Measurements from ENCODE around the gene CAPSL.

- TF ChIP-seq BACH1 (IDR thresholded peaks at IDR 0.05; ENCODE audit: low read length), result no peak
- TF ChIP-seq HDAC6 (IDR thresholded peaks at IDR 0.05; ENCODE audit: low read depth, low read length), result no peak
- TF ChIP-seq POLR2A (IDR thresholded peaks at IDR 0.05; ENCODE audit: control extremely low read depth in 1 of 2, low read depth in 2 of 2, low read length in 2 of 2), result no peak
- TF ChIP-seq RBBP5 (IDR thresholded peaks at IDR 0.05; ENCODE audit: borderline replicate concordance, low read depth, low read length), result no peak
- no peak for TF ChIP-seq CTCF (IDR thresholded peaks at IDR 0.05; ENCODE audit: control extremely low read depth in 1 of 3, insufficient read depth in 1 of 3, low read depth in 1 of 3, low read length in 3 of 3)
- no peak for TF ChIP-seq SRF (IDR thresholded peaks at IDR 0.05; ENCODE audit: low read depth, low read length)
- TF ChIP-seq RAD21 (IDR thresholded peaks at IDR 0.05 in 1 of 2, conservative IDR thresholded peaks at IDR 0.05 in 1 of 2; ENCODE audit: low read depth in 2 of 2, low read length in 2 of 2), result no peak
- TF ChIP-seq EP300 (IDR thresholded peaks at IDR 0.05; ENCODE audit: borderline replicate concordance in 1 of 2, low read depth in 2 of 2, low read length in 2 of 2), result no peak
- TF ChIP-seq SIRT6 (IDR thresholded peaks at IDR 0.05; ENCODE audit: low read length), result no peak
- no peak for TF ChIP-seq CEBPB (IDR thresholded peaks at IDR 0.05; ENCODE audit: low read depth, low read length)
- TF ChIP-seq KDM5A (IDR thresholded peaks at IDR 0.05; ENCODE audit: low read length), result no peak
- TF ChIP-seq CHD1 (IDR thresholded peaks at IDR 0.05; ENCODE audit: low read depth, low read length), result no peak
- TF ChIP-seq POLR2AphosphoS5 (IDR thresholded peaks at IDR 0.05; ENCODE audit: low read depth, low read length), result no peak
These were observed 16.5 kb downstream of the CAPSL start for GRCh38 chr5:35921930-35922329.
